GM20431 (cell line): Measurements from ENCODE around the gene WDR81.
"Not testable (repeated sequence)": the region's sequence is repeated elsewhere in the genome, so short reads cannot be mapped to it uniquely, and the experiment has no call there.

Experiments
- in situ Hi-C: fragments of 300-500 bp; cut with MseI, MboI; formaldehyde crosslinking; loops from one replicate; pipeline ENCODE4 v1.15.0; 2020; ENCODE audit warnings: low sequenced_read_pairs; ENCODE audit not compliant: unreplicated experiment

WDR81 gene

DNA sequence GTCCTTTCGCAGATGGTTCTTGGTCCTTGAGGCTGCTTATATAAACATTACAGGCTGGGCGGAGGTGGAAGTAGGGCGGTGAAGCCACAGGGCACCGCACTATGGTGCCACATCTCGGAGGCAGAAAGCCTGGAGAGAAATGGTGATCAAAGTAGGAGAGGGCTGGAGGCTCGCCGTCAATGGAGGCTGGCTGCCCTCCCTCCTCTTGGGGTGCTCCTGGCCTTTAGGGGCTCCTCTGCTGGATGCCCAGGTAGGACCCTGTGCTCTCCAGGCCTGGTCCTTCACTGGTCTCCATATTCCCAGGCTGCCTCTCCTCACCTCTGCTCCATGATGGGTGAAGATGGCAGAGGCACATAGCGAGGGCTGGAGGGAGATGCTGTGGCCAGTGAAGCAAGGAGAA lies 12.2 kb upstream of the WDR81 start:
- in situ Hi-C loops = no loop called here

DNA sequence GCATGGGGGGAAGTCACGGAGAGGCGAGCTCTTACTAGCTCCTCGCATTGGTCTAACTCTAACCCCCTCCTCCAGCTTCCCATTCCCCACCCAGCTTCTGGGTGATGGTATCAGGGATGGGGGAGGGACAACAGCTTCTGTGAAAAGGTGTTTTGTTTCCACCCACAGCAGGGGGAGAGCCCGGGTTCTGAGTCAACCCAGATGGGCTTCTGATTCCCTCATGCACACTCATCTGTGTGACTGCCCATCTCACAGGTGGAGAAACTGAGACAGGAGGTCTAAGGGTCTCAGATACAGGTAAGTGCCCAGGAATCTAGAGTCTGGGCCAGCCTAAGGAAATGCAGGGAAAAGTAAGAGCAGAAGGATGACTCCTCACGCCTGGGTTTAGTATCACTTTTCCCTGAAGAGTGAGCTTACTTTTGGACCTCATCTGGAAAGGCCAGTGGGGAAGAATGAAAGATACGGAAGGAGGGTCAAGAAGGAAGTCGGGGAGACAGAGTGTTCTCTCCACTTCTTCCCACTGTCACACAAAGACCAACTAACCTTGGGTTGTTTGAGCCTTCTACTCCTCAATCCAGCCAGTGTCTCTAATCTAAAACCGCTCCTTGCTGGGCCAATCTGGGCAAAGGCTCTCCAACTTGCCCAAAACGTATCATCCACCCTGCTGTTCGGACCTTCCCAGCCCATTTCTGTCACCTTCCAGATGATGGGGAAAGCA lies 11.2 kb upstream of the WDR81 start:
- in situ Hi-C loops = no loop called here

DNA sequence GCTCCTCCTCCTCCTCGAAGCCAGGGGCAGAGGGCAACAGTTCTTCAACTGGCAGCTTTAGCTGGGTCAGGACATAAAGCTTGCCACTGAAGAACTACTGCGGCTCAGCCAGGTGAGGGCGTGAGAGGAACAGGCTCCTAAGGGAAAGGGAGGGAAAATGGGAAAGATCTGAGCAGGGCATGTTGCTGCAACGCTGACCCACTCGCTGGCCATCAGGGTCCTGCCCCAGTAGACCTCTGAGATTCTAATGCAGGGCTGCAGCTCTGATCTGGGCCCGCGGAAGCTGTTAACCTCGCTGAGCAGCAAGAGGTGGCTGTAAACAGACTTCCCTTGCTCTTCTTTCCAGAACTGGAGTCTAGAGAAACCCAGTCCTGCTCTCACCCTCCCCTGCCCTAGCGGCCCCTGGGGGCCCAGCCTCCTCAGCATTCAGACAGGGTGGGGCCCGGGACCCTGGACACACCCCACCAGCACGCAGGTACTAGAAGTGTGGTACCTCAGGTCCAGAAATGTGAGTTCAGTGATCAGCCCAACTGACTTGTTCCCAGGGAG lies 10.6 kb upstream of the WDR81 start:
- in situ Hi-C loops = no loop called here

DNA sequence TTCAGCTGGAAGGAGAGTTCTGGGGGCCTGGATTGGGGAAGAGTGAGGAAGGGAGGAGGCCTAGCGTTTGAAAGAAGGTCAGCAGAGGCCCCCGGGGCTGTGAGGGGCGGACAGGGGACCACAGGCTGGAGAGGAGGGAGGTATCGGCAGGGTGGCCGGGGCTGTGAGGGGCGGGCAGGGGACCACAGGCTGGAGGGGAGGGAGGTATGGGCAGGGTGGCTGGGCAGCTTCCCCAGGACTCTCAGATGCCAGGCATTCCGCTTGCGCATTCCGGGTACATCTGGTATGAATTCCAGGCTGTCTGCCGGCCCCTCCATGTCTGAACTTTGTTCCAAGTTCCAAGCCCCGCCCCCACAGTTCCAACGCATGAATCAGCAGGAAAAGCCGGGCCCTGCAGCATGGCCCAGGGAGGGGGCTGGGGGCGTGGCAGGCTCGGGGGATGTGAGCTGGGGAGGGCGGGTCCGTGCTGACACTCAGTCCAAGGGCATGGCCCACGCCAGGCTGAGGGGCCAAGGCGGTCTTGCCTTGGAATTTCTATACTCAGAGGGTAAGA lies 10.0 kb upstream of the WDR81 start:
- in situ Hi-C loops = no loop called here

DNA sequence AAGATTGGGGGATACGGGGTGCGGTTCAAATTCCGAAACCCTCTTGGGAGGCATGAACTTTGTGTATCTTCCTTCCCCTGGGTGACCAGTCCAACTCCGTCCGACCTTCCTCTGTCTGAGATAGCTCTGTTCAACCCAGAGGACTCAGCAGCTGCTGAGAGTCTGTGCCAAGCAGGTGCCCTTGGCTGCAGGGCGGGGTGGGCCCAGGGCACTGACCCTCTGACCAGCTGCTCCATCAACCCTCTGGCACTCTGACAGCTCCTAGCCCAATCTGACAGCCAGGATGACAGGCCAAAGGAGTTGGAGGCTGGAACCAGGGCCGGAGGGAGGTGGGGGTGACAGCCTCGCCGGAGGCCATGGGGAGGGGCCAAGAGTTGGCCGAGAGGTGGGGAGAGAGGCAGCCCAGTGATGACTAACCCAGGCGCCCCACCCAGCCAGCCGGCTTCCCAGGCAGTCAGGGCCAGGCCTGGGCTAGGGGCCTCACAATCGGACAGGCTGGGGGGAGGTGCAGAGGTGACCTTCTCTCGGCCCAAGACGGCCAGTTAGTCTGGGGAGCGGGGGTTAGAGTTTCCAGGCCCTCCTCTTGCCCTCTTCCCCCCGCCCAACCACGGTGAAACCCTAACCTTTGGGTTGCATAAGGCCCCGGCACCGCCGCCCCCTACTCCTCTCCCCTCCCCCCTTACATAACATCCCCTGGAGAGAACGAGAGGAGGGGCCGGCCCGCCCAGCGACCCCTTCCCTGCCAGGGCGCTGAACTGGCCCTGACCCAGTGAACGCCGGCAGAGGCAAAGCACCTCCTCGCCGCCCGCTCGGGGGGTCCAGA lies 9.3 kb upstream of the WDR81 start:
- in situ Hi-C loops = no loop called here

DNA sequence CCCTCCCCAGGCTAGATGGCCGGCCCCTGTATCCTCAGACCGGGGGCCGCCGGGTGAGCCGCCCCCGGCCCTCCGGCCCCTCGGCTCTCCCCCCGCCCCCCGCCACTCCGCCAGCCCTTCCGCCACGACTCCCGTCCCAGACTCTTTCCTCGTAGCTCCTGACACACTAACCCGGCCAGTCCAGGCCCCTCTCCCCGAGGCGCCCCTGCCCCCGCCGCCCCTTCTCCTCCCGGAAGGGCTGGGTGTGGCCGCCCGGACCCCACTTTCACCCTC lies 8.8 kb upstream of the WDR81 start:
- in situ Hi-C loops = no loop called here

DNA sequence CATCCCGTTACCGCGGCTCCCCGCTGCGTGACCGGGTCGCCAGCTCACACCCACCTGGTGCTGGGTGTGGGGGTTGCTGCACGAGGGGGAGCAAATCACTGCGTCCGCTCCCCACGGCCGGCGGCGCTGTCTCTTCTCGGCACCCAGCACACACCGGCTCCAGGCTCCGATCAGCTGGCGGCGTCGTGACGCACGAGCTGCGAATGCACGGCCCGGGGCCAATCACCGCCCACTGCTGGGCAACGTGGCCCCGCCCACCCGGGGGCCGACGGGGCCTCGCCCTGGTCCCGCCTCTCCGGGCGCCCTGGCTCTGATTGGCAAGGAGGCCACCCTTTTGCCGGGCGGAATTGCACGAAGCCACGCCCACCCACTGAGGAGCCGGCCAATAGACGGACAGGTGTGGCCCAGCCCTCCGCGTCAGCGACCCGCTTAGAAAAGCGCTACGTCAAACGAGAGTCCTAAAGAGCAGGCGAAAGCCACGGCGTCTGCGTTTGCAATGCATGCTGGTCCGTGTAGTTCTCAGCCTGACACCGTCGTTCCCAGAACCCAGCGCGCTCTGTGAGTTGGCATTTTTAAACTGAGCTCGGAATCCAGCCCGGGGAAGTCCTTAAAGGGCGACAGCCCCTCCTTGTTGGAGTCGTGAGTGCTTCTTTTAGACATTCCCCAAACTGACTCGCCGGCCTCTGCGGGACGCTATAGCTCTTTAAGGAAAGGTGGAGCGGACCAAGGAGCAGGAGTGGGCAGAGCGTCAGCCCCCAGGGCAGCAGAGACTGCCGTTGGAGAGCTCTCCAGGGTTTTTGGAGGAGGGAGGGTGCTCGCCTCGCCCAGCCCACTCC lies 8.2 kb upstream of the WDR81 start:
- in situ Hi-C loops = no loop called here

DNA sequence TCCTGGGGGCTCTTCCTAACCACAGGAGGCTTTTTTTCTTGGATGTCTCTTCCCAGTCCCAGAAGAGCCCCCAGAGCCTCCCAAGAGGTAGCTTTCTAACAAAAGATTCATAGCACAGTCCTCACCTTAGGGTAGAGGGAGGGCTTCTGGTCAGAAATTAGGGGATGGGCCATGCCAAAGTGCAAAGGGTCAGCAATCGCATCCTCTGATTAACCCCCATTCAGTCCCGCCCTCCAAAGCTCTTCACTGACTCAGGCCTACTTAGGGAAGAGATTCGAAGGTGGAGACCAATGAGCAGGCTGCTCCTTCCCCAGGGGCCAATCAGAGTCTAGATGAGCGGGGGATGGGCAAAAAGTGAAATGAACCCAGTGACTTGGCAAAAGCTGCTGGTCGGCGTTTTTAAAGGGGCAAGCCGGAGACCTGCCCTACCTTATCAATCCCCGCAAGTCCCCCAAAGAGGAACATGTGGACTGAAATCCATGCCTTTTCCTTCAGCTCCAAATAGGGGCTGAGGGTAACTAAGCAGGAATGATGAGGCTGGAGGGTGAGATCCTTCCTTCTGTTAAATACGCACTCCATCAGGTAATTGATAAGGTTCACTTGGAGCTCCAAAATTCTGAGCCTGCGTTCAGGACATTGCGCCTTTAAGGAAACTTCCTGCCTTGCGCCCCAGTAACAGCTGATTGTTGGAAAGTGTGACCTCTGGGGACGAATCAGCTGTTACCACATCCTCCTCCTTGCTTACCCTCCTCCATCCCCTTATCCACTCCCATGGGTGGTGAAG lies 7.4 kb upstream of the WDR81 start:
- in situ Hi-C loops = no loop called here

DNA sequence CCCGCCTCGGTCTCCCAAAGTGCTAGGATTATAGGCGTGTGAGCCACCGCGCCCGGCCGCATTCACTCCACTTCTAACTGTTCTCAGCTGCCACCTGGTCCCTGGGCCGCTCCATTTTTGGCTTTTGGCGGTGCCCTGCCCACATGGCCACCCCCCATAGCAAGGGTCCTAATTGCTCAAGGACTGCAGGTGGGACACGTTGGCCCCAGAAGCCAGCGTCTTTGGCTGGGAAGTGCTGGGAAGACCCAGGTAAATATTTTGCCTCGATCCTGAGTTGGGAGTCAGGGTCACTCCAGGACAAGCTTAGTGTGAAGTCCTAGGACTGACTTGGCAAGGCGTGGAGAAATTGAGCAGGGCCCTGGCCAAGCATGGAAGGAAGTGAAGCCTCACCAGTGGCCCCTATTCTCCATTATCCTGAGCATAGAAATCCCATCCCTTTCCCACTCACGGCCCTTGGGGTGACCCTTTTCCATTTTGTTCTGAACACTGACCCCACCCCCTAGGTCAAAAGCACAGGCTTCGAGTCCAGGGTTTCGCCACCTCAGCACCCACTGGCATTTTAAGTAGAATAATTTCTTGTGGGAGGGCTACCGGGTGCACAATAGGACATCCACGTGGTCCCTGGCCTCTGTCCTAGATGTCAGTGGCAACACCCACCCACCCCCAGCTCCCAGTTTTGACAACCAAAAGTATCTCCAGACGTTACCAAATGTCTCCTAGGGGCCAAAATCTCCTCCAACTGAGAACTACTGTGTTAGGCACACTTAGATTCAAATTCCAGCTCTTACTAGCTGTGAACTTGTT lies 5.9 kb upstream of the WDR81 start:
- in situ Hi-C loops = no loop called here

DNA sequence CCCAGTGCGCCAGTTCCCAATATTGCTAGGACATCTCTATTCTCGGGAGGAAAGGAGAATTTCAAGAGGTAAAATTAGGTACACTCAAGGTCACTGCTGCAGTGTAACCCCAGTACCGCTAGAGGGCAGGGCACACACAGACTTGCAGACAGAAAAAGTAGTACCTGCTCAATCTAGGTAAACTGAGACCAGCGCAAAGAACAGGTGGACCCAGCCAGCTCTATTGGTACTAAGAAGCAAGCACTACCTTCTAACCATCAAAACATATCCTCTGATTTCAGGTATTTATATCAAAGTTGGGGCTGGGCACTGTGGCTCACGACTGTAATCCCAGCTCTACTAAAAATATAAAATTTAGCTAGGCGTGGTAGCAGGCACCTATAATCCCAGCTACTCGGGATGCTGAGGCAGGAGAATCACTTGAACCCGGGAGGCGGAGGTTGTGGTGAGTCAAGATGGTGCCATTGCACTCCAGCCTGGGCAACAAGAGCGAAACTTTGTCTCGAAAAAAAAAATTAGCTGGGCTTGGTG lies 3.6 kb upstream of the WDR81 start:
- in situ Hi-C loops = no loop called here

DNA sequence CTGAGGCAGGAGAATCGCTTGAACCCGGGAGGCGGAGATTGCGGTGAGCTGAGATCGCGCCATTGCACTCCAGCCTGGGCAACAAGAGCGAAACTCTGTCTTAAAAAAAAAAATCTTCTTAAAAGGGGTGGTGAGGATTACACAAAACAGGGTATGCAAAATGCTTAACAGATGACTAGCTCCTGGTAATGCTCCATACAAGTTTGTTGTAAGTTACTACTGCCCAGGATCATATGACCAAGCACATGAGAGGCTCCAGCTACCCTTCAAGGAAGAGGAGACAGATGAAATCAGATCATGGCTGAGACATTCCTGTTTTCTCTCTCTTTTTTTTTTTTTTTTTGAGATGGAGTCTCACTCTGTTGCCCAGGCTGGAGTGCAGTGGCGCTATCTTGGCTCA lies 2.5 kb upstream of the WDR81 start:
- in situ Hi-C loops = not testable (repeated sequence)

DNA sequence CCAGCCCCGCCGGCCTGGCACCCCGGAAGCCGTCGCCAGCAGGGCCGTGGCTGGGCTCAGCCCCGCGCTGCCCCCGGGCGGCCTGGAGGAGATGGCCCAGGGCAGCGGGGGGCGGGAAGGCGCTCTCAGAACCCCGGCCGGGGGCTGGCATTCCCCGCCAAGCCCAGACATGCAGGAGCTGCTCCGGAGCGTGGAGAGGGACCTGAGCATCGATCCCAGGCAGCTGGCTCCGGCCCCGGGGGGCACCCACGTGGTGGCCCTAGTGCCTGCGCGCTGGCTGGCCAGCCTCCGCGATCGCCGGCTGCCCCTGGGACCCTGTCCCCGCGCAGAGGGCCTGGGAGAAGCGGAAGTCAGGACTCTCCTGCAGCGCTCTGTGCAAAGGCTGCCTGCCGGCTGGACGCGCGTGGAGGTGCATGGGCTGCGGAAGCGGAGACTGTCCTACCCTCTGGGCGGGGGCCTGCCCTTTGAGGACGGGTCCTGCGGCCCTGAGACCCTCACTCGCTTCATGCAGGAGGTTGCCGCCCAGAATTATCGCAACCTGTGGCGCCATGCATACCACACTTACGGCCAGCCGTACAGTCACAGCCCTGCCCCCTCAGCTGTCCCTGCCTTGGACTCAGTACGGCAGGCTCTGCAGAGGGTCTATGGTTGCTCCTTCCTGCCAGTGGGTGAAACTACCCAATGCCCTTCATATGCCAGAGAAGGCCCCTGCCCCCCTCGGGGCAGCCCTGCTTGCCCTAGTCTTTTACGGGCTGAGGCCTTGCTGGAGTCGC lies 551 bp downstream of the WDR81 start:
- in situ Hi-C loops = no loop called here

DNA sequence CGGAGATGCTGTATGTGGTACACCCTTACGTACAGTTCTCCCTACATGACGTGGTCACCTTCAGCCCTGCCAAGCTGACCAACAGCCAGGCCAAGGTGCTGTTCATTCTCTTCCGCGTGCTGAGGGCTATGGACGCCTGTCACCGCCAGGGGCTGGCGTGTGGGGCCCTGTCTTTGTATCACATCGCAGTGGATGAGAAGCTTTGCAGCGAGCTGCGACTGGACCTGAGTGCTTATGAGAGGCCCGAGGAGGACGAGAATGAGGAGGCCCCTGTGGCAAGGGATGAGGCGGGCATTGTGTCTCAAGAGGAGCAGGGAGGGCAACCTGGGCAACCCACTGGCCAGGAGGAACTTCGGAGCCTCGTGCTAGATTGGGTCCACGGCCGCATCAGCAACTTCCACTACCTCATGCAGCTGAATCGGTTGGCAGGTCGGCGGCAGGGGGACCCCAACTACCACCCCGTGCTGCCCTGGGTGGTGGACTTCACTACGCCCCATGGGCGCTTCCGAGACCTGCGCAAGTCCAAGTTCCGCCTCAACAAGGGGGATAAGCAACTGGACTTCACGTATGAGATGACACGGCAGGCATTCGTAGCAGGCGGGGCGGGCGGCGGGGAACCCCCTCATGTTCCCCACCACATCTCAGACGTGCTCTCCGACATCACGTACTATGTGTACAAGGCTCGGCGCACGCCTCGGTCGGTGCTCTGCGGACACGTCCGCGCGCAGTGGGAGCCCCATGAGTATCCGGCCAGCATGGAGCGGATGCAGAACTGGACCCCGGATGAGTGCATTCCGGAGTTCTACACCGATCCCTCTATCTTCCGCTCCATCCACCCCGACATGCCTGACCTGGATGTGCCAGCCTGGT lies 1.4 kb downstream of the WDR81 start:
- in situ Hi-C loops = no loop called here

DNA sequence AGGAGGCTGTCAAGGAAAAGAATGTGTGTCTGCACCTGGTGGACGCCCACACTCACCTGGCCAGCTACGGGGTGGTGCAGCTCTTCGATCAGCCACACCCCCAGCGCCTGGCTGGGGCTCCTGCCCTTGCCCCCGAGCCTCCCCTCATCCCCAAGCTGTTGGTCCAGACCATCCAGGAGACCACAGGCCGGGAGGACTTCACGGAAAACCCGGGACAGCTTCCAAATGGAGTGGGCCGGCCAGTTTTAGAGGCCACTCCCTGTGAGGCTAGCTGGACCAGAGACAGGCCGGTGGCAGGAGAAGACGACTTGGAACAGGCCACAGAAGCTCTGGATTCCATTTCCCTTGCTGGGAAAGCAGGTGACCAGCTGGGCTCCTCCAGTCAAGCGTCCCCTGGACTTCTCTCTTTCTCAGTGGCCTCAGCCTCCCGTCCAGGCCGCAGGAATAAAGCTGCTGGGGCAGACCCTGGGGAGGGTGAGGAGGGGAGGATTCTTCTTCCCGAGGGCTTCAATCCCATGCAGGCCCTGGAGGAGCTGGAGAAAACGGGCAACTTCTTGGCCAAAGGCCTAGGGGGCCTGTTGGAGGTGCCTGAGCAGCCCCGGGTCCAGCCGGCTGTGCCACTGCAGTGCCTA lies 2.2 kb downstream of the WDR81 start:
- in situ Hi-C loops = no loop called here

DNA sequence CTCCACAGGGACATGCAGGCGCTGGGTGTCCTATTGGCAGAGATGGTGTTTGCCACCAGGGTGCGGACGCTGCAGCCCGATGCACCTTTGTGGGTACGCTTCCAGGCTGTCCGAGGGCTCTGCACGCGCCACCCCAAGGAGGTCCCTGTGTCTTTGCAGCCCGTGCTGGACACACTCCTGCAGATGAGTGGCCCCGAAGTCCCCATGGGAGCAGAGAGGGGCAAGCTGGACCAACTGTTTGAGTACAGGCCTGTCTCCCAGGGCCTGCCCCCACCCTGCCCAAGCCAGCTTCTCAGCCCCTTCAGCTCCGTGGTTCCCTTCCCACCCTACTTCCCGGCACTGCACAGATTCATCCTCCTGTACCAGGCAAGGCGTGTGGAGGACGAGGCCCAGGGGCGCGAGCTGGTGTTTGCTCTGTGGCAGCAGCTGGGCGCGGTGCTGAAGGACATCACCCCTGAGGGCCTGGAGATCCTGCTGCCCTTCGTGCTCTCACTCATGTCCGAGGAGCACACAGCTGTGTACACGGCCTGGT lies 2.8 kb downstream of the WDR81 start:
- in situ Hi-C loops = no loop called here

DNA sequence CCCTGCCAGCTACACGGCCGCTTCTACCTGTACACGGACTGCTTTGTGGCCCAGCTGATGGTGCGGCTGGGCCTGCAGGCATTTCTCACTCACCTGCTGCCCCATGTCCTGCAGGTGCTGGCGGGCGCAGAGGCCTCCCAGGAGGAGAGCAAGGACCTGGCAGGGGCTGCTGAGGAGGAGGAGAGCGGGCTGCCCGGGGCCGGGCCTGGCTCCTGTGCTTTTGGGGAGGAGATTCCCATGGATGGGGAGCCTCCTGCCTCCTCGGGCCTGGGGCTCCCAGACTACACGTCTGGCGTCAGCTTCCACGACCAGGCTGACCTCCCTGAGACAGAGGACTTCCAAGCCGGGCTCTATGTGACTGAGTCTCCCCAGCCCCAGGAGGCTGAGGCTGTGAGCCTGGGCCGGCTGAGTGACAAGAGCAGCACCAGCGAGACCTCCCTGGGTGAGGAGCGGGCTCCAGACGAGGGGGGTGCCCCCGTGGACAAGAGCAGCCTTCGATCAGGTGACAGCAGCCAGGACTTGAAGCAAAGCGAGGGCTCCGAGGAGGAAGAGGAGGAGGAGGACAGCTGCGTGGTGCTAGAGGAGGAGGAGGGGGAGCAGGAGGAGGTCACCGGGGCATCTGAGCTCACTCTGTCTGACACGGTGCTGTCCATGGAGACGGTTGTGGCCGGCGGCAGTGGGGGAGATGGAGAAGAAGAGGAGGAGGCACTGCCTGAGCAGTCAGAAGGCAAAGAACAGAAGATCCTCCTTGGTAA lies 3.5 kb downstream of the WDR81 start:
- in situ Hi-C loops = no loop called here
